ENCODE results near the gene SPSB1.

GRCh38 chr1:9278585-9279153 is 14.0 kb upstream of the SPSB1 start:
- no peak for TF ChIP-seq CTCF (IDR thresholded peaks at IDR 0.05)
- no peak for TF ChIP-seq POLR2AphosphoS5 (IDR thresholded peaks at IDR 0.05)

Data from prostate gland (tissue), 2 donors.